Ishikawa (cell line): ENCODE data around the gene FERMT1.

ENCODE experiments used
- CEBPB ChIP-seq: IDR thresholded peaks from 2 replicates; pipeline ENCODE4 v1.6.1; 2012
- CREB1 ChIP-seq: IDR thresholded peaks from 2 replicates; pipeline ENCODE4 v1.6.1; 2012; ENCODE audit warnings: low read depth
- EGR1 ChIP-seq: IDR thresholded peaks from 2 replicates; pipeline ENCODE4 v1.6.1; 2012
- EP300 ChIP-seq: IDR thresholded peaks from 2 replicates; pipeline ENCODE4 v1.6.1; 2012; ENCODE audit warnings: borderline replicate concordance
- FOXM1 ChIP-seq: IDR thresholded peaks from 2 replicates; pipeline ENCODE4 v1.6.1; 2012; ENCODE audit warnings: low read depth, borderline replicate concordance
- MAX ChIP-seq: IDR thresholded peaks from 2 replicates; pipeline ENCODE4 v1.6.1; 2012
- NFIC ChIP-seq: IDR thresholded peaks from 2 replicates; pipeline ENCODE4 v1.6.1; 2012
- RAD21 ChIP-seq: IDR thresholded peaks from 2 replicates; pipeline ENCODE4 v1.6.1; 2012; ENCODE audit warnings: low read depth
- REST ChIP-seq: IDR thresholded peaks from 2 replicates; pipeline ENCODE4 v1.6.1; 2012; ENCODE audit warnings: low read depth, mild to moderate bottlenecking
- TAF1 ChIP-seq: IDR thresholded peaks from 2 replicates; pipeline ENCODE4 v1.6.1; 2012; ENCODE audit warnings: low read depth, mild to moderate bottlenecking
- TEAD4 ChIP-seq: IDR thresholded peaks from 2 replicates; pipeline ENCODE4 v1.6.1; 2012
- USF1 ChIP-seq: IDR thresholded peaks from 2 replicates; pipeline ENCODE4 v1.6.1; 2012
- YY1 ChIP-seq: IDR thresholded peaks from 2 replicates; pipeline ENCODE4 v1.6.1; 2012; ENCODE audit warnings: low read depth
- ZBTB7A ChIP-seq: IDR thresholded peaks from 2 replicates; pipeline ENCODE4 v1.6.1; 2012; ENCODE audit warnings: low read depth

- TF ChIP-seq TEAD4 (no peak), TAF1 (no peak), CREB1 (no peak), MAX (no peak), YY1 (no peak), FOXM1 (no peak), RAD21 (no peak), USF1 (no peak), NFIC (no peak), ZBTB7A (no peak), EGR1 (no peak), CEBPB (no peak), REST (no peak), EP300 (no peak)
Measured at GRCh38 chr20:6103301-6103700, 19.5 kb downstream of the FERMT1 start.
